NB4 (cell line): ENCODE measurements around the gene RAD51B.

Experiments used
- POLR2A ChIP-seq: IDR thresholded peaks from 2 replicates; pipeline ENCODE4 v1.6.1; 2011; ENCODE audit warnings: mild to moderate bottlenecking; ENCODE audit not compliant: insufficient read length; ENCODE audit errors: extremely low read depth
- TF ChIP-seq, protein P1 (sequence below): IDR thresholded peaks from one replicate; pipeline ENCODE4 v1.5.1; 2012; ENCODE audit warnings: low read depth, low read length

DNA sequence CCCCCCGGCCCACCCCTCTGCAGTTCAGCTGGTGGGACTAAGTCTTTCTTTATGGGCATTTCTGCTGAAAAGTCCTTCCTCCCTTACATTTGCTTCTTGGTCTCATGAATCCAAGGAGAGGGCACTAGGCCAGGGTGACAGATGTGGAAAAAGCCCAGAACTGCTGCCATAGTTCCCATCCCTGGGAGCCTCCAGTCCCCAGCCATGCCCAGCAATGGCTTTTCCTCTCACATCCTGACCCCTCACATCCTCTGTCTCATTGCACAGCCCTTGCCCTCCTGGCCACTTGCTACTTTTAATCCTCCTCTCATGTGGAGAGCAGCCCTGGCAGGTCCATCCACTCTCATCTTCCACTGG lies 850.8 kb downstream of the RAD51B start:
- TF ChIP-seq, protein P1, sequence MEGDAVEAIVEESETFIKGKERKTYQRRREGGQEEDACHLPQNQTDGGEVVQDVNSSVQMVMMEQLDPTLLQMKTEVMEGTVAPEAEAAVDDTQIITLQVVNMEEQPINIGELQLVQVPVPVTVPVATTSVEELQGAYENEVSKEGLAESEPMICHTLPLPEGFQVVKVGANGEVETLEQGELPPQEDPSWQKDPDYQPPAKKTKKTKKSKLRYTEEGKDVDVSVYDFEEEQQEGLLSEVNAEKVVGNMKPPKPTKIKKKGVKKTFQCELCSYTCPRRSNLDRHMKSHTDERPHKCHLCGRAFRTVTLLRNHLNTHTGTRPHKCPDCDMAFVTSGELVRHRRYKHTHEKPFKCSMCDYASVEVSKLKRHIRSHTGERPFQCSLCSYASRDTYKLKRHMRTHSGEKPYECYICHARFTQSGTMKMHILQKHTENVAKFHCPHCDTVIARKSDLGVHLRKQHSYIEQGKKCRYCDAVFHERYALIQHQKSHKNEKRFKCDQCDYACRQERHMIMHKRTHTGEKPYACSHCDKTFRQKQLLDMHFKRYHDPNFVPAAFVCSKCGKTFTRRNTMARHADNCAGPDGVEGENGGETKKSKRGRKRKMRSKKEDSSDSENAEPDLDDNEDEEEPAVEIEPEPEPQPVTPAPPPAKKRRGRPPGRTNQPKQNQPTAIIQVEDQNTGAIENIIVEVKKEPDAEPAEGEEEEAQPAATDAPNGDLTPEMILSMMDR: no peak
- TF ChIP-seq POLR2A: no peak
